Rectal smooth muscle tissue (tissue), 1 donor: Measurements from ENCODE around the gene ARMC2.

Source experiments
- H3K27ac ChIP-seq: one replicate; pipeline ENCODE4 v1.7.0; 2013; ENCODE audit warnings: low read depth, low read length, inconsistent platforms
- H3K27me3 ChIP-seq: one replicate; pipeline ENCODE4 v1.7.0; 2013; ENCODE audit warnings: low read length; ENCODE audit not compliant: control insufficient read depth, insufficient read depth
- H3K36me3 ChIP-seq: one replicate; pipeline ENCODE4 v1.7.0; 2013; ENCODE audit warnings: low read length; ENCODE audit not compliant: control insufficient read depth, insufficient read depth
- H3K4me1 ChIP-seq: one replicate; pipeline ENCODE4 v1.7.0; 2013; ENCODE audit warnings: low read length; ENCODE audit not compliant: control insufficient read depth, insufficient read depth
- H3K4me3 ChIP-seq: one replicate; pipeline ENCODE4 v1.7.0; 2013; ENCODE audit warnings: low read length
- H3K9ac ChIP-seq: one replicate; pipeline ENCODE4 v1.7.0; 2013; ENCODE audit warnings: low read length

The ARMC2 gene

GRCh38 chr6:108953681-108954080 is 105.5 kb downstream of the ARMC2 start:
- Histone ChIP-seq H3K36me3 (no peaks in the 10 kb centered on the region), H3K27me3 (no peaks in the 10 kb centered on the region), H3K27ac (no peak overlapping the region), H3K9ac (no peak overlapping the region), H3K4me1 (peaks cover 6% of the 10 kb centered on the region), H3K4me3 (no peak overlapping the region)

- H3K36me3 ChIP-seq, result no peaks in the 10 kb centered on the region
- no peak overlapping the region for H3K4me3 ChIP-seq
- no peaks in the 10 kb centered on the region for H3K27me3 ChIP-seq
- H3K9ac ChIP-seq, result no peak overlapping the region
- peaks cover 3% of the 10 kb centered on the region for H3K4me1 ChIP-seq
- H3K27ac ChIP-seq, result no peak overlapping the region
These were observed 107.2 kb downstream of the ARMC2 start for GRCh38 chr6:108955329-108955949.

- Histone ChIP-seq H3K9ac (no peak overlapping the region), H3K36me3 (no peaks in the 10 kb centered on the region), H3K27ac (no peak overlapping the region), H3K27me3 (no peaks in the 10 kb centered on the region), H3K4me1 (peaks cover 5% of the 10 kb centered on the region), H3K4me3 (no peak overlapping the region)
These were observed 109.0 kb downstream of the ARMC2 start for GRCh38 chr6:108957221-108957620.

GRCh38 chr6:108958900-108959770 is 110.9 kb downstream of the ARMC2 start:
- Histone ChIP-seq H3K27ac (no peak overlapping the region), H3K27me3 (no peaks in the 10 kb centered on the region), H3K36me3 (no peaks in the 10 kb centered on the region), H3K9ac (no peak overlapping the region), H3K4me3 (no peak overlapping the region), H3K4me1 (peaks cover 6% of the 10 kb centered on the region)

- no peak overlapping the region for H3K27ac ChIP-seq
These were observed 111.9 kb downstream of the ARMC2 start for GRCh38 chr6:108959972-108960582.

GRCh38 chr6:108960601-108961000 is 112.4 kb downstream of the ARMC2 start:
- Histone ChIP-seq H3K4me3 (no peak overlapping the region), H3K36me3 (no peaks in the 10 kb centered on the region), H3K4me1 (peaks cover 6% of the 10 kb centered on the region), H3K27me3 (no peaks in the 10 kb centered on the region), H3K9ac (no peak overlapping the region), H3K27ac (no peak overlapping the region)

More at GRCh38 chr6:108959972-108960582, 111.9 kb downstream of the ARMC2 start:
- Histone ChIP-seq H3K36me3 (no peaks in the 10 kb centered on the region), H3K4me3 (no peak overlapping the region), H3K4me1 (peaks cover 6% of the 10 kb centered on the region), H3K27me3 (no peaks in the 10 kb centered on the region), H3K9ac (no peak overlapping the region)

- H3K27me3 ChIP-seq, result no peaks in the 10 kb centered on the region
- H3K9ac ChIP-seq, result no peak overlapping the region
- no peak overlapping the region for H3K4me3 ChIP-seq
- H3K36me3 ChIP-seq, result no peaks in the 10 kb centered on the region
- H3K4me1 ChIP-seq, result peaks cover 6% of the 10 kb centered on the region
- H3K27ac ChIP-seq, result peak overlapping the region; percentile 23
These were observed 112.9 kb downstream of the ARMC2 start for GRCh38 chr6:108961077-108961476.

GRCh38 chr6:108961985-108962384 is 113.8 kb downstream of the ARMC2 start:
- Histone ChIP-seq H3K4me1 (peaks cover 6% of the 10 kb centered on the region), H3K9ac (no peak overlapping the region), H3K27ac (peak overlapping the region; percentile 23), H3K36me3 (no peaks in the 10 kb centered on the region), H3K4me3 (no peak overlapping the region), H3K27me3 (no peaks in the 10 kb centered on the region)

- Histone ChIP-seq H3K4me1 (peaks cover 6% of the 10 kb centered on the region), H3K27ac (no peak overlapping the region), H3K36me3 (no peaks in the 10 kb centered on the region), H3K9ac (no peak overlapping the region), H3K27me3 (no peaks in the 10 kb centered on the region), H3K4me3 (no peak overlapping the region)
These were observed 118.0 kb downstream of the ARMC2 start for GRCh38 chr6:108966251-108966650.

GRCh38 chr6:108966855-108967755 is 118.9 kb downstream of the ARMC2 start:
- H3K9ac ChIP-seq, result no peak overlapping the region
- H3K4me1 ChIP-seq, result peaks cover 5% of the 10 kb centered on the region
- no peaks in the 10 kb centered on the region for H3K27me3 ChIP-seq
- no peaks in the 10 kb centered on the region for H3K36me3 ChIP-seq
- H3K27ac ChIP-seq, result no peak overlapping the region
- no peak overlapping the region for H3K4me3 ChIP-seq

- Histone ChIP-seq H3K27ac (no peak overlapping the region), H3K4me3 (no peak overlapping the region), H3K9ac (no peak overlapping the region), H3K27me3 (no peaks in the 10 kb centered on the region), H3K36me3 (no peaks in the 10 kb centered on the region), H3K4me1 (no peaks in the 10 kb centered on the region)
These were observed 120.4 kb downstream of the ARMC2 start for GRCh38 chr6:108968325-108969316.
